Natural killer cell (primary cell): ENCODE measurements around the gene CA10. TPM values are rescaled to one million over a fixed set of nuclear protein-coding genes. Genes with fewer than 3 reads are reported as not detected.

Source experiments
- ATAC-seq, 3 donors: fragments of 150-1000 bp in 2 of 3; fragments of 200-7000 bp in 1 of 3; cut with Tn5 transposase; 1 replicate in 1 of 3; 2 replicates in 2 of 3; pipeline ENCODE4 v1.10.0; 2021; ENCODE audit warnings: mild to moderate bottlenecking in 2 of 3, moderate library complexity in 2 of 3
- DNase-seq, 2 donors: peaks; one replicate each; pipeline versions ENCODE4 v3.0.0 to v3.0.0-alpha.2; 2013 to 2021; ENCODE audit warnings: mixed read lengths in 1 of 2
- H3K27ac ChIP-seq: one replicate; pipeline ENCODE4 v1.5.1; 2013; ENCODE audit warnings: mild to moderate bottlenecking, low read length
- H3K27me3 ChIP-seq: one replicate; pipeline ENCODE4 v1.6.1; 2013; ENCODE audit warnings: low read length; ENCODE audit not compliant: control insufficient read depth, insufficient read depth
- H3K36me3 ChIP-seq: one replicate; pipeline ENCODE4 v1.6.1; 2013; ENCODE audit warnings: low read length; ENCODE audit not compliant: control insufficient read depth, insufficient read depth
- H3K4me1 ChIP-seq: one replicate; pipeline ENCODE4 v1.6.1; 2013; ENCODE audit warnings: low read length; ENCODE audit not compliant: control insufficient read depth, insufficient read depth
- H3K4me3 ChIP-seq: one replicate; pipeline ENCODE4 v1.5.1; 2013; ENCODE audit warnings: low read length
- H3K9me3 ChIP-seq: one replicate; pipeline ENCODE4 v1.6.1; 2013; ENCODE audit warnings: low read length; ENCODE audit not compliant: control insufficient read depth, insufficient read depth
- H3K27ac Mint-ChIP-seq, 2 donors: one replicate each; pipeline ENCODE4 v1.8.0; 2022; ENCODE audit warnings: mild to moderate bottlenecking in 2 of 2, mixed read lengths in 2 of 2, moderate library complexity in 1 of 2
- H3K27me3 Mint-ChIP-seq, 2 donors: one replicate each; pipeline ENCODE4 v1.8.0; 2022; ENCODE audit warnings: low read depth in 2 of 2, mixed read lengths in 2 of 2
- H3K36me3 Mint-ChIP-seq: one replicate; pipeline ENCODE4 v1.8.0; 2022; ENCODE audit warnings: mixed read lengths
- H3K4me1 Mint-ChIP-seq, 2 donors: one replicate each; pipeline ENCODE4 v1.8.0; 2022; ENCODE audit warnings: mixed read lengths in 2 of 2
- H3K4me3 Mint-ChIP-seq: one replicate; pipeline ENCODE4 v1.8.0; 2022; ENCODE audit warnings: mild to moderate bottlenecking, moderate library complexity, mixed read lengths
- H3K9me3 Mint-ChIP-seq, 2 donors: one replicate each; pipeline ENCODE4 v1.8.0; 2022; ENCODE audit warnings: mixed read lengths in 2 of 2
- WGBS: methylation state at CpG from one replicate; pipeline ENCODE4 v1.1.7; 2013; ENCODE audit warnings: missing lambda C conversion rate; ENCODE audit not compliant: insufficient coverage; 5-methylcytosine and 5-hydroxymethylcytosine counted together
- intact Hi-C: fragments of 100-400 bp; cut with micrococcal nuclease; formaldehyde crosslinking; loops from one replicate; pipeline ENCODE4 v1.14.2; 2022
- total RNA-seq, 4 donors: library from RNA; stranded (reverse); fragments of 120-200 nt in 1 of 4; gene quantifications; one replicate each; pipeline versions ENCODE4 v1.2.3 to v1.2.4, GENCODE V29; 2013 to 2022
- TF ChIP-seq, protein P1 (sequence below): fragments of 200-600 bp; IDR thresholded peaks from one replicate; pipeline ENCODE4 v1.8.0; 2022; ENCODE audit warnings: antibody characterized with exemption

CA10 gene
- total RNA-seq, 3 donors from 2014 or later (not counting 1 experiment from before 2014, with no cell fraction given), result not detected

DNA sequence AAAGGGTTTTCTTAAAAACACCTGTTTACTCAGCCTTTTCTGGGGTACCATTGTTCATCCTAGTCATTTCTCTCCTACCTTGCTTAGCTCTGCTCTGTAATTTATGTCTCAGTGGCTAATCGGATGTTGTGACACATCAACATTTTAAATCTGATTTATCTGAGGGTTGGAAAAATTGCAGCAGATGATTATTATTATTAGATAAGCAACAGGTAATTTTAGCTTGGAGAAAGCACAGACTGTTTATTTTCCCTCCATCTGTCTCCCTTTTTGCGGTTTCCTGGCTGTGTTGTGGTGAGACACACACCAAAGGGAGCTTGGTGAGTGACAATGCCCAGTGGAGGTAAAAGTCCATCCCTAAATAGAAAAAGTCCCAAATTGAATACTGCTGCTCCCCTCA lies 508.3 kb downstream of the CA10 start:
- intact Hi-C loops, result no loop called here
- no peak for DNase-seq
- H3K9me3 ChIP-seq, result no peaks in the 10 kb centered on the region
- WGBS, result 63% methylated on average over 1 of the region's 2 CpGs
- Mint-ChIP-seq H3K4me3 (no peak overlapping the region), H3K9me3 (no peaks in the 10 kb centered on the region), H3K36me3 (no peaks in the 10 kb centered on the region), H3K27ac (no peak overlapping the region), H3K4me1 (no peaks in the 10 kb centered on the region), H3K27me3 (peaks cover 6 to 8% of the 10 kb centered on the region in 2 donors)
- no peaks in the 10 kb centered on the region for H3K4me1 ChIP-seq
- ATAC-seq, result no peak
- H3K36me3 ChIP-seq, result no peaks in the 10 kb centered on the region
- TF ChIP-seq, protein P1, sequence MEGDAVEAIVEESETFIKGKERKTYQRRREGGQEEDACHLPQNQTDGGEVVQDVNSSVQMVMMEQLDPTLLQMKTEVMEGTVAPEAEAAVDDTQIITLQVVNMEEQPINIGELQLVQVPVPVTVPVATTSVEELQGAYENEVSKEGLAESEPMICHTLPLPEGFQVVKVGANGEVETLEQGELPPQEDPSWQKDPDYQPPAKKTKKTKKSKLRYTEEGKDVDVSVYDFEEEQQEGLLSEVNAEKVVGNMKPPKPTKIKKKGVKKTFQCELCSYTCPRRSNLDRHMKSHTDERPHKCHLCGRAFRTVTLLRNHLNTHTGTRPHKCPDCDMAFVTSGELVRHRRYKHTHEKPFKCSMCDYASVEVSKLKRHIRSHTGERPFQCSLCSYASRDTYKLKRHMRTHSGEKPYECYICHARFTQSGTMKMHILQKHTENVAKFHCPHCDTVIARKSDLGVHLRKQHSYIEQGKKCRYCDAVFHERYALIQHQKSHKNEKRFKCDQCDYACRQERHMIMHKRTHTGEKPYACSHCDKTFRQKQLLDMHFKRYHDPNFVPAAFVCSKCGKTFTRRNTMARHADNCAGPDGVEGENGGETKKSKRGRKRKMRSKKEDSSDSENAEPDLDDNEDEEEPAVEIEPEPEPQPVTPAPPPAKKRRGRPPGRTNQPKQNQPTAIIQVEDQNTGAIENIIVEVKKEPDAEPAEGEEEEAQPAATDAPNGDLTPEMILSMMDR, result no peak
- H3K27me3 ChIP-seq, result no peaks in the 10 kb centered on the region
- H3K27ac ChIP-seq, result no peak overlapping the region
- H3K4me3 ChIP-seq, result no peak overlapping the region

DNA sequence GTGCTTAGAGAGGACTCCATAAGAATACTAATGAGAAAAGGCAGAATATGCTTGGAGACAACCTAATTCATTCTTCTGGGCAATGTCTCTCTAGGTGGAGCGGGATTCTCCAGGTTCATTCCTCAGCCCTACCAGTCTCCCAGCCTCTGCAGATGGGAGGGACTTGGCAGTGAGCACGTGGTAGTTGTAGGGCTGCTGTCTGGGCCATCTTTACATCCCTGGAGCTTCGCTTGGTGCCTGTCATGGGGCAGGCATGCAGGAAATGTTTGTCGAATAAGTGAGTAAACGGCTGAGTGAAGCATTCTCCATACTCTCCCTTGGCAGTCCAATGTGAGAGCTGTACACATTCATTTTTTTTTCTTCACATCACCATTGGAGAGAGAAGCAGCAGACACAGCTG lies 510.7 kb downstream of the CA10 start:
- WGBS, result 79% methylated on average over 5 of the region's 5 CpGs
- H3K4me1 Mint-ChIP-seq, result no peaks in the 10 kb centered on the region
- intact Hi-C loops, result no loop called here

DNA sequence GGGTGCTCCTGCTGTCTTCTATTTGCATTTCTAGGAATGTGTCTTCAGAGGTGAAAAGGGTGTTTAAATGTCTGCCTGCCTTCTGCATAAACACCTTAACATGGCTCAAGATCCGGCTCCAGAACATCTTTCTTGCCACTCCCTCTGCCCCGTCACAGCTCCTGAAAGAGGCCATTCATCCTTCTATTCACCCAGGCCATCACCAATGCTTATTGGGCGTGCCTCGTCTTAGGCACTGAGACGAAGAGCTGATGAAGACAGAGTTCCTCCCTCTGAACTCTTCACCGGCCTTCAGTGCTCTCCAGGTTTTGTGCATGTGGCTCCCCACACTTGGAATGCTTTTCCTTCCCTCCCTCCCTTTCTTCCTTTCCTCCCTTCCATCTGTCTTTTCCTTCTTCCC lies 511.4 kb downstream of the CA10 start:
- Histone ChIP-seq H3K4me3 (no peak overlapping the region), H3K27me3 (no peaks in the 10 kb centered on the region), H3K36me3 (no peaks in the 10 kb centered on the region), H3K9me3 (no peaks in the 10 kb centered on the region), H3K27ac (no peak overlapping the region), H3K4me1 (no peaks in the 10 kb centered on the region)
- no peak for ATAC-seq
- Mint-ChIP-seq H3K4me3 (no peak overlapping the region), H3K36me3 (no peaks in the 10 kb centered on the region), H3K27me3 (peaks cover 10 to 15% of the 10 kb centered on the region in 2 donors), H3K27ac (no peak overlapping the region), H3K4me1 (no peaks in the 10 kb centered on the region), H3K9me3 (no peaks in the 10 kb centered on the region)
- TF ChIP-seq, protein P1, result no peak
- DNase-seq, result no peak
- WGBS, result 71% methylated on average over 6 of the region's 6 CpGs
- intact Hi-C loops, result no loop called here

More for the DNA sequence above, 510.7 kb downstream of the CA10 start:
- no peaks in the 10 kb centered on the region for H3K4me1 ChIP-seq
- TF ChIP-seq, protein P1, result no peak
- no peaks in the 10 kb centered on the region for H3K9me3 ChIP-seq
- Mint-ChIP-seq H3K27me3 (peaks cover 10 to 15% of the 10 kb centered on the region in 2 donors), H3K27ac (no peak overlapping the region), H3K36me3 (no peaks in the 10 kb centered on the region), H3K9me3 (no peaks in the 10 kb centered on the region), H3K4me3 (no peak overlapping the region)
- DNase-seq (no peak), ATAC-seq (no peak)
- no peak overlapping the region for H3K27ac ChIP-seq
- H3K36me3 ChIP-seq, result no peaks in the 10 kb centered on the region
- H3K27me3 ChIP-seq, result no peaks in the 10 kb centered on the region
- no peak overlapping the region for H3K4me3 ChIP-seq

DNA sequence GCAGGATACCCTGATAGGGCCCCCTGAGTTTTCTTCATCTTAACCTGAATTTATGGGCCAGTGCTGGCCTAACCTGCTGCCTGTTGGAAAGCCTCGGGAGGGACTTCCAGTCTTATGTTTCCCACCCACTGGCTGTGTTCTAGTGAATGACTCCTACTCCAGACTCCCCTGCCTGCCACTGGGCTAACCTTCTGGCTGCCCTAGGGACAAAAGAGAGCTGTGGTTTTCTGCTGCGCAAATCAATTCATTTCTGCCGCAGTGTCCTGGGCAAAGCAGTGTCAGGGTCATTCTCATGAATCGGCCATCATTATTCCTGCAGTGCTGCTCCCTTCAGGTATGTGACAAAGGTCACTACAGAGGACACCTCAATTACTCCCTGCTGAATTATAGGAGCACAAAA lies 512.0 kb downstream of the CA10 start:
- Mint-ChIP-seq H3K9me3 (no peaks in the 10 kb centered on the region), H3K27me3 (peaks cover 10 to 15% of the 10 kb centered on the region in 2 donors), H3K4me3 (no peak overlapping the region), H3K27ac (no peak overlapping the region), H3K36me3 (no peaks in the 10 kb centered on the region), H3K4me1 (no peaks in the 10 kb centered on the region)
- no peaks in the 10 kb centered on the region for H3K4me1 ChIP-seq
- no peak overlapping the region for H3K27ac ChIP-seq
- no peak overlapping the region for H3K4me3 ChIP-seq
- H3K9me3 ChIP-seq, result no peaks in the 10 kb centered on the region
- TF ChIP-seq, protein P1, result no peak
- WGBS, result 87% methylated on average over 4 of the region's 4 CpGs
- intact Hi-C loops, result no loop called here
- H3K27me3 ChIP-seq, result no peaks in the 10 kb centered on the region
- H3K36me3 ChIP-seq, result no peaks in the 10 kb centered on the region
- no peak for ATAC-seq
- no peak for DNase-seq
